ENCODE measurements around the gene ALAS1. TPM values are rescaled to one million over a fixed set of nuclear protein-coding genes. Genes with fewer than 3 reads are reported as not detected.
"Not testable (repeated sequence)": the region's sequence is repeated elsewhere in the genome, so short reads cannot be mapped to it uniquely, and the experiment has no call there.

The ALAS1 gene
- total and polyA plus RNA-seq, 4 donors, result 38.7 to 85.1 (median 57.2) TPM

DNA sequence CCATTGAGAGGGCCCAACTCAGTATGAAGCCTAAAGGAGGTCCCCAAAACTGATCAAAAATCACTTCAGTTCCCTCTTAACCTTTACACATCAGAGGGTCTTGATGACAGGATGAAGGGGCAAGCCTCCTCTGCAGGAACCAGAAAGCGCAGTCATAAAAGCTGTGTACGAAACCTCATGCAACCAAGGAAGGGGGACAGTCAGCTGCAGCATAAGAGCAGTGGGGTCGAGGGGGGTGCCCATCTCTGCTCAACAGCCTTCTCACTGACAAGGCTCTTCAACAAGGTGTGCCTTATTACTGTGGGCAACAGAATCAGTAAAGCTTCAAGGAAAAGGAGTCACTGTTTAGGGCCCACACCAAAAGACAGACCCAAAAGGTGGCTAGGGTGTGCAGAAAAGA, 47.6 kb upstream of the ALAS1 start:
- H3K4me1 ChIP-seq (ENCODE audit: control insufficient read depth in 5 of 5, insufficient read depth in 5 of 5, low read length in 5 of 5), result peaks cover 0 to 13% (median 5%) of the 10 kb centered on the region in 5 donors
- H3K36me3 ChIP-seq (ENCODE audit: control insufficient read depth in 4 of 4, insufficient read depth in 4 of 4, low read length in 4 of 4), result peaks cover 0 to 23% (median 3%) of the 10 kb centered on the region in 4 donors
- DNase-seq (no peak), ATAC-seq (ENCODE audit: insufficient read depth, low FRiP score) (no peak)
- no peak overlapping the region for H3K27ac ChIP-seq (ENCODE audit: low read depth in 1 of 2, low read length in 1 of 2)
- TF ChIP-seq CTCF (IDR thresholded peaks at IDR 0.05; ENCODE audit: control extremely low read depth, extremely low read depth), result no peak
- H3K4me3 ChIP-seq, result no peak overlapping the region
- H3K27me3 ChIP-seq (ENCODE audit: control insufficient read depth in 3 of 3, insufficient read depth in 3 of 3, low read length in 2 of 3), result no peaks in the 10 kb centered on the region
- WGBS, 2 donors, result 95 to 98% methylated on average over 3 of the region's 3 CpGs
- H3K9me3 ChIP-seq (ENCODE audit: control insufficient read depth in 4 of 4, insufficient read depth in 3 of 4, low read length in 3 of 4), result no peaks in the 10 kb centered on the region
- no peak overlapping the region for H3K9ac ChIP-seq (ENCODE audit: insufficient read depth in 1 of 2, low read length in 2 of 2)

- TF ChIP-seq CTCF (IDR thresholded peaks at IDR 0.05; ENCODE audit: control extremely low read depth, extremely low read depth), result no peak
- H3K27ac ChIP-seq (ENCODE audit: low read depth in 1 of 2, low read length in 1 of 2), result no peak overlapping the region
- DNase-seq (no peak), ATAC-seq (ENCODE audit: insufficient read depth, low FRiP score) (no peak)
- H3K4me1 ChIP-seq (ENCODE audit: control insufficient read depth in 5 of 5, insufficient read depth in 5 of 5, low read length in 5 of 5), result peaks cover 0 to 13% (median 5%) of the 10 kb centered on the region in 5 donors
- H3K9me3 ChIP-seq (ENCODE audit: control insufficient read depth in 4 of 4, insufficient read depth in 3 of 4, low read length in 3 of 4), result no peaks in the 10 kb centered on the region
- WGBS, 2 donors, result 92 to 97% methylated on average over 4 of the region's 4 CpGs
- H3K4me3 ChIP-seq, result no peak overlapping the region
- peaks cover 0 to 19% (median 3%) of the 10 kb centered on the region in 4 donors for H3K36me3 ChIP-seq (ENCODE audit: control insufficient read depth in 4 of 4, insufficient read depth in 4 of 4, low read length in 4 of 4)
- no peak overlapping the region for H3K9ac ChIP-seq (ENCODE audit: insufficient read depth in 1 of 2, low read length in 2 of 2)
- no peaks in the 10 kb centered on the region for H3K27me3 ChIP-seq (ENCODE audit: control insufficient read depth in 3 of 3, insufficient read depth in 3 of 3, low read length in 2 of 3)
Measured at GRCh38 chr3:52150860-52151259, 47.1 kb upstream of the ALAS1 start.

GRCh38 chr3:52151991-52152390, 46.0 kb upstream of the ALAS1 start:
- 93 to 96% methylated on average over 4 of the region's 4 CpGs for WGBS, 2 donors

GRCh38 chr3:52153389-52154096, 44.4 kb upstream of the ALAS1 start:
- Histone ChIP-seq H3K36me3 (ENCODE audit: control insufficient read depth in 4 of 4, insufficient read depth in 4 of 4, low read length in 4 of 4) (peaks cover 0 to 9% (median 1%) of the 10 kb centered on the region in 4 donors), H3K4me1 (ENCODE audit: control insufficient read depth in 5 of 5, insufficient read depth in 5 of 5, low read length in 5 of 5) (peaks cover 0 to 13% (median 5%) of the 10 kb centered on the region in 5 donors), H3K27ac (ENCODE audit: low read depth in 1 of 2, low read length in 1 of 2) (peak overlapping the region in 1 of 2 donors; percentile 88), H3K9me3 (ENCODE audit: control insufficient read depth in 4 of 4, insufficient read depth in 3 of 4, low read length in 3 of 4) (no peaks in the 10 kb centered on the region), H3K9ac (ENCODE audit: insufficient read depth in 1 of 2, low read length in 2 of 2) (peak overlapping the region; percentile 38 to 46), H3K4me3 (peak overlapping the region; percentile 44), H3K27me3 (ENCODE audit: control insufficient read depth in 3 of 3, insufficient read depth in 3 of 3, low read length in 2 of 3) (no peaks in the 10 kb centered on the region)
- WGBS, 2 donors, result 18 to 25% methylated on average over 18 of the region's 18 CpGs
- TF ChIP-seq CTCF (IDR thresholded peaks at IDR 0.05; ENCODE audit: control extremely low read depth, extremely low read depth), result no peak
- ATAC-seq (ENCODE audit: insufficient read depth, low FRiP score), result no peak
- peak; percentile 16 to 38 (median 28) for DNase-seq

More at GRCh38 chr3:52151991-52152390, 46.0 kb upstream of the ALAS1 start:
- H3K36me3 ChIP-seq (ENCODE audit: control insufficient read depth in 4 of 4, insufficient read depth in 4 of 4, low read length in 4 of 4), result peaks cover 0 to 18% (median 3%) of the 10 kb centered on the region in 4 donors
- ATAC-seq (ENCODE audit: insufficient read depth, low FRiP score); DNase-seq; H3K9me3 ChIP-seq (ENCODE audit: control insufficient read depth in 4 of 4, insufficient read depth in 3 of 4, low read length in 3 of 4); H3K4me3 ChIP-seq; H3K27me3 ChIP-seq (ENCODE audit: control insufficient read depth in 3 of 3, insufficient read depth in 3 of 3, low read length in 2 of 3); H3K9ac ChIP-seq (ENCODE audit: insufficient read depth in 1 of 2, low read length in 2 of 2); H3K27ac ChIP-seq (ENCODE audit: low read depth in 1 of 2, low read length in 1 of 2): not testable (repeated sequence)
- peaks cover 0 to 13% (median 5%) of the 10 kb centered on the region in 5 donors for H3K4me1 ChIP-seq (ENCODE audit: control insufficient read depth in 5 of 5, insufficient read depth in 5 of 5, low read length in 5 of 5)

Measured in lung (tissue), 12 donors.